Caco-2 (cell line): ENCODE results near the gene TMEM266. TPM values are rescaled to one million over a fixed set of nuclear protein-coding genes. Genes with fewer than 3 reads are reported as not detected.

Source experiments
- BruUV-seq: library from RNA; stranded (reverse); fragments of 400-500 nt; replicated peaks from 2 replicates; lab custom pipeline; 2021; lab: Mats Ljungman, UMichigan
- CTCF ChIA-PET: fragments of 300-600 bp; sonication (Branson Sonifier 250); formaldehyde crosslinking; loops from one replicate; lab custom pipeline; 2022; ENCODE audit warnings: antibody characterized with exemption; lab: Charles Lee
- POLR2A ChIA-PET: fragments of 300-600 bp; sonication (Branson Sonifier 250); formaldehyde crosslinking; loops from one replicate; lab custom pipeline; 2022; ENCODE audit warnings: antibody characterized with exemption; lab: Charles Lee
- DNase-seq, 2 experiments: peaks; one replicate each; pipeline versions ENCODE4 v3.0.0 to v3.0.0-alpha.2; 2020 to 2022
- H3K27me3 ChIP-seq: replicated peaks from 2 replicates; pipeline ENCODE4 v1.6.0; 2011; ENCODE audit warnings: low read length; ENCODE audit not compliant: control insufficient read depth, insufficient read depth
- H3K36me3 ChIP-seq: 2 replicates; pipeline ENCODE4 v1.5.1; 2011; ENCODE audit warnings: low read length; ENCODE audit not compliant: control insufficient read depth, insufficient read depth
- H3K4me1 ChIP-seq: fragments of 250-450 bp; sonication (Bioruptor Pico); 2 replicates; pipeline ENCODE4 v1.5.1; 2020; ENCODE audit warnings: mild to moderate bottlenecking
- H3K4me3 ChIP-seq: 2 replicates; pipeline ENCODE4 v1.5.1; 2011; ENCODE audit warnings: low read depth, mild to moderate bottlenecking, control low read depth, low read length
- H3K9me3 ChIP-seq: fragments of 250-450 bp; sonication (Bioruptor Pico); 2 replicates; pipeline ENCODE4 v1.5.1; 2020; ENCODE audit warnings: mild to moderate bottlenecking, moderate library complexity
- H3K27ac Mint-ChIP-seq: one replicate; pipeline ENCODE4 v1.8.0; 2022; ENCODE audit warnings: mixed read lengths; ENCODE audit not compliant: unreplicated experiment
- H3K27me3 Mint-ChIP-seq: one replicate; pipeline ENCODE4 v1.8.0; 2022; ENCODE audit warnings: mixed read lengths; ENCODE audit not compliant: insufficient read depth, unreplicated experiment
- H3K36me3 Mint-ChIP-seq: one replicate; pipeline ENCODE4 v1.8.0; 2022; ENCODE audit warnings: mild to moderate bottlenecking, mixed read lengths; ENCODE audit not compliant: insufficient read depth, unreplicated experiment
- H3K4me1 Mint-ChIP-seq: one replicate; pipeline ENCODE4 v1.8.0; 2022; ENCODE audit warnings: low read depth, mixed read lengths; ENCODE audit not compliant: unreplicated experiment
- H3K4me3 Mint-ChIP-seq: one replicate; pipeline ENCODE4 v1.8.0; 2022; ENCODE audit warnings: mild to moderate bottlenecking, moderate library complexity, mixed read lengths; ENCODE audit not compliant: unreplicated experiment
- H3K9me3 Mint-ChIP-seq: one replicate; pipeline ENCODE4 v1.8.0; 2022; ENCODE audit warnings: mixed read lengths; ENCODE audit not compliant: unreplicated experiment
- CTCF ChIP-seq, 2 experiments: fragments of 200-600 bp in 1 of 2; IDR thresholded peaks; 1 replicate in 1 of 2; 2 replicates in 1 of 2; pipeline versions ENCODE4 v1.5.1 to v1.8.0; 2011 to 2022; ENCODE audit warnings: antibody characterized with exemption in 1 of 2, control low read depth in 1 of 2, inconsistent platforms in 1 of 2, low read depth in 1 of 2, low read length in 1 of 2, mild to moderate bottlenecking in 1 of 2, moderate library complexity in 1 of 2; ENCODE audit not compliant: insufficient read depth in 1 of 2, severe bottlenecking in 1 of 2, unreplicated experiment in 1 of 2
- intact Hi-C: fragments of 100-400 bp; cut with micrococcal nuclease; formaldehyde crosslinking; loops from one replicate; pipeline ENCODE4 v1.10.0; 2022; ENCODE audit not compliant: unreplicated experiment
- total RNA-seq: library from RNA; stranded (reverse); gene quantifications from 2 replicates; pipeline ENCODE4 v1.2.3, GENCODE V29; 2022

TMEM266 gene
- total RNA-seq, 1 experiment from 2014 or later: 0.27 TPM

GRCh38 chr15:76176059-76176458 lies 116.3 kb downstream of the TMEM266 start:
- no peaks in the 10 kb centered on the region for H3K27me3 Mint-ChIP-seq
- no peak overlapping the region for H3K27ac Mint-ChIP-seq
- no peak for TF ChIP-seq CTCF (IDR thresholded peaks at IDR 0.05; ENCODE audit: insufficient read depth in 1 of 2, low read depth in 1 of 2, low read length in 1 of 2, severe bottlenecking in 1 of 2, unreplicated experiment in 1 of 2)
- CTCF ChIA-PET: no interaction called here
- no peaks in the 10 kb centered on the region for H3K36me3 ChIP-seq
- DNase-seq: no peak
- no TSS peak for BruUV-seq
- no peaks in the 10 kb centered on the region for H3K4me1 ChIP-seq
- no peak overlapping the region for H3K4me3 Mint-ChIP-seq
- POLR2A ChIA-PET: no interaction called here
- H3K4me3 ChIP-seq: no peak overlapping the region
- intact Hi-C loops: no loop called here
- H3K36me3 Mint-ChIP-seq: no peaks in the 10 kb centered on the region
- no peaks in the 10 kb centered on the region for H3K9me3 Mint-ChIP-seq
- H3K27me3 ChIP-seq: no peaks in the 10 kb centered on the region
- no peaks in the 10 kb centered on the region for H3K9me3 ChIP-seq
- no peaks in the 10 kb centered on the region for H3K4me1 Mint-ChIP-seq

- Histone ChIP-seq H3K27me3 (no peaks in the 10 kb centered on the region), H3K4me3 (no peak overlapping the region), H3K4me1 (no peaks in the 10 kb centered on the region), H3K9me3 (no peaks in the 10 kb centered on the region), H3K36me3 (no peaks in the 10 kb centered on the region)
- ChIA-PET POLR2A (no interaction called here), CTCF (no interaction called here)
- no peaks in the 10 kb centered on the region for H3K36me3 Mint-ChIP-seq
- H3K27ac Mint-ChIP-seq: no peak overlapping the region
- DNase-seq: no peak
- H3K4me3 Mint-ChIP-seq: no peak overlapping the region
- no peak for TF ChIP-seq CTCF (IDR thresholded peaks at IDR 0.05; ENCODE audit: insufficient read depth in 1 of 2, low read depth in 1 of 2, low read length in 1 of 2, severe bottlenecking in 1 of 2, unreplicated experiment in 1 of 2)
- no peaks in the 10 kb centered on the region for H3K27me3 Mint-ChIP-seq
- no peaks in the 10 kb centered on the region for H3K9me3 Mint-ChIP-seq
- intact Hi-C loops: no loop called here
- H3K4me1 Mint-ChIP-seq: no peaks in the 10 kb centered on the region
- no TSS peak for BruUV-seq
These were observed 116.8 kb downstream of the TMEM266 start for GRCh38 chr15:76176487-76177085.

- Mint-ChIP-seq H3K4me1 (no peaks in the 10 kb centered on the region), H3K4me3 (no peak overlapping the region)
These were observed 117.8 kb downstream of the TMEM266 start for GRCh38 chr15:76177491-76178040.

More at GRCh38 chr15:76177491-76178040, 117.8 kb downstream of the TMEM266 start:
- Mint-ChIP-seq H3K27ac (no peak overlapping the region), H3K36me3 (no peaks in the 10 kb centered on the region), H3K9me3 (no peaks in the 10 kb centered on the region), H3K27me3 (no peaks in the 10 kb centered on the region)
- H3K27me3 ChIP-seq: no peaks in the 10 kb centered on the region
- no peak for DNase-seq
- no peak for TF ChIP-seq CTCF (IDR thresholded peaks at IDR 0.05; ENCODE audit: insufficient read depth in 1 of 2, low read depth in 1 of 2, low read length in 1 of 2, severe bottlenecking in 1 of 2, unreplicated experiment in 1 of 2)
- intact Hi-C loops: no loop called here
- H3K36me3 ChIP-seq: no peaks in the 10 kb centered on the region
- no TSS peak for BruUV-seq
- CTCF ChIA-PET: no interaction called here
- H3K4me3 ChIP-seq: no peak overlapping the region
- no peaks in the 10 kb centered on the region for H3K4me1 ChIP-seq
- POLR2A ChIA-PET: no interaction called here
- no peaks in the 10 kb centered on the region for H3K9me3 ChIP-seq
